ENCODE results near the gene TMSB4Y. TPM values are rescaled to one million over a fixed set of nuclear protein-coding genes. Genes with fewer than 3 reads are reported as not detected.

Gene TMSB4Y
- total RNA-seq = not detected

DNA sequence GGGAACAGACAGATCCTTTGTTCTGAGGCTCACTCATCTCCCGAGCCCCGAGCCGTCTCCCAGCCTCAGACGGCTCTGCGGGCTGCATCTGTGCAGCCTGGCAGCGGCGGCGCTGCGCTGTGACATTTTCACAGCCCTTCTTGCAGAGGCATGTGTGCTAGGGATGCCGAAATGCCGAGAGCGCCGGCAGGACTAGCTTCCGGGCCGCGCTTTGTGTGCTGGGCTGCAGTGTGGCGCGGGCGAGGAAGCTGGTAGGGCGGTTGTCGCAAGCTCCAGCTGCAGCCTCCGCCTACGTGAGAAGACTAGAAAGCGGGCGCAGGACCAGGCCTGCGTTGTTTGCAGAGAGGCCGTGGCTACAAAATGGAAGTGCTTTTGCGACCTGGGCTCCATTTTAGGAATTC, at the start of gene TMSB4Y:
TMSB4Y (plus strand) TSS at position 332 of the 401 bp plus-strand sequence.
- Histone ChIP-seq H3K4me3 (no peak within 1 kb of the TSS), H3K4me1 (no peaks in the 10 kb centered on the region), H3K27me3 (no peaks in the 10 kb centered on the region), H3K36me3 (no peaks in the 10 kb centered on the region), H3K27ac (no peak within 1 kb of the TSS), H3K9me3 (no peaks in the 10 kb centered on the region)
- no peak for DNase-seq (ENCODE audit: extremely low spot score in 2 of 2)
- TF ChIP-seq, protein P1, sequence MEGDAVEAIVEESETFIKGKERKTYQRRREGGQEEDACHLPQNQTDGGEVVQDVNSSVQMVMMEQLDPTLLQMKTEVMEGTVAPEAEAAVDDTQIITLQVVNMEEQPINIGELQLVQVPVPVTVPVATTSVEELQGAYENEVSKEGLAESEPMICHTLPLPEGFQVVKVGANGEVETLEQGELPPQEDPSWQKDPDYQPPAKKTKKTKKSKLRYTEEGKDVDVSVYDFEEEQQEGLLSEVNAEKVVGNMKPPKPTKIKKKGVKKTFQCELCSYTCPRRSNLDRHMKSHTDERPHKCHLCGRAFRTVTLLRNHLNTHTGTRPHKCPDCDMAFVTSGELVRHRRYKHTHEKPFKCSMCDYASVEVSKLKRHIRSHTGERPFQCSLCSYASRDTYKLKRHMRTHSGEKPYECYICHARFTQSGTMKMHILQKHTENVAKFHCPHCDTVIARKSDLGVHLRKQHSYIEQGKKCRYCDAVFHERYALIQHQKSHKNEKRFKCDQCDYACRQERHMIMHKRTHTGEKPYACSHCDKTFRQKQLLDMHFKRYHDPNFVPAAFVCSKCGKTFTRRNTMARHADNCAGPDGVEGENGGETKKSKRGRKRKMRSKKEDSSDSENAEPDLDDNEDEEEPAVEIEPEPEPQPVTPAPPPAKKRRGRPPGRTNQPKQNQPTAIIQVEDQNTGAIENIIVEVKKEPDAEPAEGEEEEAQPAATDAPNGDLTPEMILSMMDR (IDR thresholded peaks at IDR 0.05) = no peak
- no peak for TF ChIP-seq POLR2AphosphoS5 (IDR thresholded peaks at IDR 0.05; ENCODE audit: insufficient read depth in 1 of 2, low read depth in 1 of 2)
- intact Hi-C loops (cut with DNase I) = no loop called here

- Histone ChIP-seq H3K4me3 (no peak overlapping the region), H3K36me3 (no peaks in the 10 kb centered on the region), H3K9me3 (no peaks in the 10 kb centered on the region), H3K27me3 (no peaks in the 10 kb centered on the region), H3K27ac (no peak overlapping the region), H3K4me1 (no peaks in the 10 kb centered on the region)
- DNase-seq (ENCODE audit: extremely low spot score in 2 of 2) = no peak
- no peak for TF ChIP-seq POLR2AphosphoS5 (IDR thresholded peaks at IDR 0.05; ENCODE audit: insufficient read depth in 1 of 2, low read depth in 1 of 2)
- no peak for TF ChIP-seq POLR2A (IDR thresholded peaks at IDR 0.05)
- TF ChIP-seq, protein P1 (IDR thresholded peaks at IDR 0.05) = no peak
- intact Hi-C loops (cut with DNase I) = no loop called here
Observed at GRCh38 chrY:13664162-13664561, 39.5 kb upstream of the TMSB4Y start.

DNA sequence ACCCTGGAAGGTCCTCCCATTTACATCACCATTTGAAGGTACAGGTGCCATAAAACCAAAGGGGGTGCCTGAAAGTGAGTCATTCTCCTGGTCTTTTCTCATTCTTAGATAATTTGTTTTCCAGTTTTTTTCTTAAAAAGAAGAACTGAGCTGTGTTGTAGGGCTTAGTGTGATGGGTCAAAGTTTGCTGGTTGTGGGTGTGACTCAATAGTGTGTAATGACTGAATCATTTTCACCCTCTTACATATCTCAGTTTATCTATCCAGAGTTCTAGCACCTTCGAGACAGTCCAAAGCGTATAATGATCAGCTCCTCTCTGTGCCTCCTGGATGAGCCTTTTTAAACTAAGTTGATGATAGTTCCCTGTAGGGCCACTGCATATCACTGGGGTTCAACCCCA, 32.6 kb upstream of the TMSB4Y start:
- Histone ChIP-seq H3K4me1 (no peaks in the 10 kb centered on the region), H3K4me3 (no peak overlapping the region), H3K9me3 (no peaks in the 10 kb centered on the region), H3K36me3 (no peaks in the 10 kb centered on the region), H3K27ac (no peak overlapping the region), H3K27me3 (no peaks in the 10 kb centered on the region)
- intact Hi-C loops (cut with DNase I) = no loop called here
- TF ChIP-seq, protein P1 (IDR thresholded peaks at IDR 0.05) = no peak
- TF ChIP-seq POLR2AphosphoS5 (IDR thresholded peaks at IDR 0.05; ENCODE audit: insufficient read depth in 1 of 2, low read depth in 1 of 2) (no peak), POLR2A (IDR thresholded peaks at IDR 0.05) (no peak)
- no peak for DNase-seq (ENCODE audit: extremely low spot score in 2 of 2)

DNA sequence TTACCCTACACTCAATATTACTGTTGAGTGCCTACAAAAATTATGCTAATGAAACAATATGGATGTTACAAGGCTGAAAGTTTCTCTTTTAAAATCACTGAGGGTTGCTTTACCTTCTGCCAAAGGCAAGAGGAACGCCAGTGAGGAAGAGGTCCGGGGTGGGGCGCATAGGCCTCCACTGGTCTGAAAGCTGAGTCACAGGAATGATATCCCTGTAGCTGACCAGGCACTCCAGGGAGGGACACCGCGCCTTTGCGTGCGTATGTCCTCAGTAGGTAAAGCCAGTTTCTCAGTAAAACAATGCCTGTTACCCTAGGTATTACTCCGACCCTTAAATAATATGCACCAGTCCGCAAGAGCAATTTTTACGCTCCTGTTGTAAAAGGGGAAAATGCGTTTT, 1.4 kb upstream of the TMSB4Y start:
- Histone ChIP-seq H3K27ac (no peak overlapping the region), H3K4me1 (no peaks in the 10 kb centered on the region), H3K4me3 (no peak overlapping the region), H3K27me3 (no peaks in the 10 kb centered on the region), H3K9me3 (no peaks in the 10 kb centered on the region), H3K36me3 (no peaks in the 10 kb centered on the region)
- TF ChIP-seq, protein P1 (IDR thresholded peaks at IDR 0.05) = no peak
- TF ChIP-seq POLR2AphosphoS5 (IDR thresholded peaks at IDR 0.05; ENCODE audit: insufficient read depth in 1 of 2, low read depth in 1 of 2) (no peak), POLR2A (IDR thresholded peaks at IDR 0.05) (no peak)
- intact Hi-C loops (cut with DNase I) = no loop called here
- no peak for DNase-seq (ENCODE audit: extremely low spot score in 2 of 2)

DNA sequence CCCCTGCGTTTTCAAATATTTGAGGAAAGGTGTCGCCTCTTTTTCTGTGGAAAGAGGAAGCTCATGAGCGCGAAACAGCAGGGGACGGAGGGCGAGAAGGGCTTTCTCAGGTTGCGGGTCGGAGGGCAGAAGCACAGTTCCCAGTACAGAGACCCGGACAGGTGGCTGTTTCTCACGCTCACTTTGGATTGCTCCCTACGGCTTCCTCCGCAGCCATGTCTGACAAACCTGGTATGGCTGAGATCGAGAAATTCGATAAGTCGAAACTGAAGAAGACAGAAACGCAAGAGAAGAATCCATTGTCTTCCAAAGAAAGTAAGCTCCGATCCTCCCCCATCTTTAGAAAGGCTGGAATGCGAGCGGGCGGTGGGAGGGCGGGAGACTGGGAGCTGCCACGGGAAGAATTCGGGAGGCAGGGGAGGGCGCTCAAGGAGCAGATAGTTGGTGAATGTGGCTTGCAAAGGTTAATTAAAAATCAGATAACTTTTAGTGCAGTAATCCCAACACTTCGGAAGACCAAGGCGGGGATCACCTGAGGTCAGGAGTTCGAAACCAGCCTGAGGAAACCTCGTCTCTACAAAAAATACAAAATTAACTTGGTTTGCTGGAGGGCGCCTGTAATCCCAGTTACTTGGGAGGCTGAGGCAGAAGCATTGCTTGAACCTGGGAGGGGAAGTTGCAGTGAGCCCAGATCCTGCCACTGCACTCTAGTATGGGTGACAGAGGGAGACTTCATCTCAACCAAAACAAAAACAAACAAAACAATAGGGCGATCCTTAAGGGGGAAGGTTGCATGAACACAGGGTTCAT, 627 bp downstream of the TMSB4Y start:
- DNase-seq (ENCODE audit: extremely low spot score in 2 of 2) = no peak
- H3K4me3 ChIP-seq = no peak overlapping the region
- intact Hi-C loops (cut with DNase I) = no loop called here
- H3K27ac ChIP-seq = no peak overlapping the region
- TF ChIP-seq POLR2A (IDR thresholded peaks at IDR 0.05) (no peak), POLR2AphosphoS5 (IDR thresholded peaks at IDR 0.05; ENCODE audit: insufficient read depth in 1 of 2, low read depth in 1 of 2) (no peak)
- TF ChIP-seq, protein P1 (IDR thresholded peaks at IDR 0.05) = no peak
- H3K4me1 ChIP-seq = no peaks in the 10 kb centered on the region
- no peaks in the 10 kb centered on the region for H3K9me3 ChIP-seq
- H3K27me3 ChIP-seq = no peaks in the 10 kb centered on the region
- H3K36me3 ChIP-seq = no peaks in the 10 kb centered on the region

All from vagina (tissue), 2 donors.